ENCODE results near the gene FCMR. TPM values are rescaled to one million over a fixed set of nuclear protein-coding genes. Genes with fewer than 3 reads are reported as not detected.
"Not testable (repeated sequence)": the region's sequence is repeated elsewhere in the genome, so short reads cannot be mapped to it uniquely, and the experiment has no call there.

FCMR gene
- total RNA-seq, 1 experiment from 2014 or later = not detected

- DNase-seq (ENCODE audit: extremely low read depth, low read depth) = no peak
These were observed 39.2 kb downstream of the FCMR start for GRCh38 chr1:206882555-206882954.

- DNase-seq (ENCODE audit: extremely low read depth, low read depth) = no peak
These were observed 41.4 kb downstream of the FCMR start for GRCh38 chr1:206880314-206880713.

- DNase-seq (ENCODE audit: extremely low read depth, low read depth) = peak; percentile 34
These were observed 43.3 kb downstream of the FCMR start for GRCh38 chr1:206878456-206878855.

- no peak for DNase-seq (ENCODE audit: extremely low read depth, low read depth)
These were observed 45.9 kb downstream of the FCMR start for GRCh38 chr1:206875752-206876377.

- DNase-seq (ENCODE audit: extremely low read depth, low read depth) = no peak
These were observed 48.0 kb downstream of the FCMR start for GRCh38 chr1:206873603-206874188.

GRCh38 chr1:206872139-206872538, 49.6 kb downstream of the FCMR start:
- DNase-seq (ENCODE audit: extremely low read depth, low read depth) = no peak

GRCh38 chr1:206868264-206868663, 53.5 kb downstream of the FCMR start:
- no peak for DNase-seq (ENCODE audit: extremely low read depth, low read depth)

GRCh38 chr1:206867716-206868115, 54.0 kb downstream of the FCMR start:
- no peak for DNase-seq (ENCODE audit: extremely low read depth, low read depth)

GRCh38 chr1:206867239-206867638, 54.5 kb downstream of the FCMR start:
- DNase-seq (ENCODE audit: extremely low read depth, low read depth) = no peak

- DNase-seq (ENCODE audit: extremely low read depth, low read depth) = no peak
These were observed 55.7 kb downstream of the FCMR start for GRCh38 chr1:206866062-206866461.

- peak; percentile 75 for DNase-seq (ENCODE audit: extremely low read depth, low read depth)
These were observed 56.6 kb downstream of the FCMR start, which contains the start of gene IL20 for GRCh38 chr1:206864939-206865671. Gene IL20, plus strand, starts transcription at chr1:206865623. Its CDS starts 230 bp downstream, at chr1:206865853.

GRCh38 chr1:206863266-206863665, 58.5 kb downstream of the FCMR start:
- no peak for DNase-seq (ENCODE audit: extremely low read depth, low read depth)

GRCh38 chr1:206860165-206860564, 61.6 kb downstream of the FCMR start:
- DNase-seq (ENCODE audit: extremely low read depth, low read depth) = no peak

GRCh38 chr1:206859082-206859521, 62.6 kb downstream of the FCMR start:
- DNase-seq (ENCODE audit: extremely low read depth, low read depth) = no peak

- DNase-seq (ENCODE audit: extremely low read depth, low read depth) = no peak
These were observed 64.9 kb downstream of the FCMR start for GRCh38 chr1:206856674-206857464.

- no peak for DNase-seq (ENCODE audit: extremely low read depth, low read depth)
These were observed 65.9 kb downstream of the FCMR start for GRCh38 chr1:206855859-206856258.

GRCh38 chr1:206854401-206855129, 67.2 kb downstream of the FCMR start:
- no peak for DNase-seq (ENCODE audit: extremely low read depth, low read depth)

GRCh38 chr1:206853696-206854095, 68.0 kb downstream of the FCMR start:
- not testable (repeated sequence) for DNase-seq (ENCODE audit: extremely low read depth, low read depth)
